IMR-90 (cell line): ENCODE results near the gene CUX1. TPM values are rescaled to one million over a fixed set of nuclear protein-coding genes. Genes with fewer than 3 reads are reported as not detected.

Experiments
- ATAC-seq: fragments of 200-7000 bp; cut with Tn5 transposase; 2 replicates; pipeline ENCODE4 v1.9.1; 2020; ENCODE audit warnings: low read depth, mild to moderate bottlenecking, moderate library complexity
- BruUV-seq: library from RNA; stranded (reverse); fragments of 400-500 nt; replicated peaks from 2 replicates; lab custom pipeline; 2021; lab: Mats Ljungman, UMichigan
- CTCF ChIA-PET: fragments of 300-600 bp; formaldehyde crosslinking; extraction: SDS; loops from one replicate; lab custom pipeline; 2021; ENCODE audit warnings: antibody characterized with exemption; lab: Yijun Ruan, JAX
- POLR2A ChIA-PET: fragments of 300-600 bp; sonication (Branson Sonifier 250); formaldehyde crosslinking; loops from one replicate; lab custom pipeline; 2022; ENCODE audit warnings: antibody characterized with exemption; ENCODE audit not compliant: unreplicated experiment; lab: Charles Lee
- DNase-seq: peaks from one replicate; pipeline ENCODE4 v3.0.0; 2013
- H2AFZ ChIP-seq: replicated peaks from 2 replicates; pipeline ENCODE3; 2013; ENCODE audit warnings: low read length, mild to moderate bottlenecking; ENCODE audit not compliant: poor library complexity
- H2AK5ac ChIP-seq: 2 replicates; pipeline ENCODE4 v1.6.1; 2013; ENCODE audit warnings: low read depth, low read length, inconsistent platforms
- H2AK9ac ChIP-seq: replicated peaks from 2 replicates; pipeline ENCODE3; 2013; ENCODE audit warnings: mild to moderate bottlenecking, low read depth, low read length, moderate library complexity; ENCODE audit not compliant: poor library complexity
- H2BK120ac ChIP-seq: 2 replicates; pipeline ENCODE4 v1.6.1; 2013; ENCODE audit warnings: low read depth, low read length, inconsistent platforms
- H2BK15ac ChIP-seq: 3 replicates; pipeline ENCODE4 v1.6.1; 2013; ENCODE audit warnings: low read depth, low read length, inconsistent platforms
- H2BK20ac ChIP-seq: 2 replicates; pipeline ENCODE4 v1.6.1; 2013; ENCODE audit warnings: low read depth, mild to moderate bottlenecking, inconsistent platforms, low read length, moderate library complexity
- H2BK5ac ChIP-seq: 2 replicates; pipeline ENCODE4 v1.6.1; 2013; ENCODE audit warnings: mild to moderate bottlenecking, low read depth, low read length, inconsistent platforms; ENCODE audit not compliant: poor library complexity, severe bottlenecking
- H3K14ac ChIP-seq: replicated peaks from 2 replicates; pipeline ENCODE4 v1.6.1; 2013; ENCODE audit warnings: low read depth, low read length, inconsistent platforms
- H3K18ac ChIP-seq: 2 replicates; pipeline ENCODE4 v1.6.1; 2013; ENCODE audit warnings: low read depth, low read length, control low read depth
- H3K23ac ChIP-seq: 2 replicates; pipeline ENCODE4 v1.6.1; 2013; ENCODE audit warnings: low read depth, low read length, inconsistent platforms
- H3K27ac ChIP-seq: 2 replicates; pipeline ENCODE4 v1.5.1; 2013; ENCODE audit warnings: mild to moderate bottlenecking, control low read depth, low read length; ENCODE audit not compliant: insufficient read depth
- H3K27me3 ChIP-seq: 2 replicates; pipeline ENCODE4 v1.6.1; 2013; ENCODE audit warnings: low read length; ENCODE audit not compliant: control insufficient read depth, insufficient read depth
- H3K36me3 ChIP-seq: 2 replicates; pipeline ENCODE4 v1.6.1; 2013; ENCODE audit warnings: low read length, mixed read lengths; ENCODE audit not compliant: control insufficient read depth, insufficient read depth
- H3K4ac ChIP-seq: 2 replicates; pipeline ENCODE4 v1.6.1; 2013; ENCODE audit warnings: low read depth, low read length, inconsistent platforms
- H3K4me1 ChIP-seq: 2 replicates; pipeline ENCODE4 v1.6.1; 2013; ENCODE audit warnings: low read length, mixed read lengths; ENCODE audit not compliant: control insufficient read depth, insufficient read depth
- H3K4me2 ChIP-seq: 2 replicates; pipeline ENCODE4 v1.6.1; 2013; ENCODE audit warnings: low read depth, mild to moderate bottlenecking, control low read depth, low read length, moderate library complexity
- H3K4me3 ChIP-seq: 2 replicates; pipeline ENCODE4 v1.5.1; 2013; ENCODE audit warnings: low read depth, mild to moderate bottlenecking, control low read depth, low read length, moderate library complexity; ENCODE audit not compliant: insufficient read depth
- H3K56ac ChIP-seq: 2 replicates; pipeline ENCODE4 v1.6.1; 2013; ENCODE audit warnings: low read length, inconsistent platforms; ENCODE audit not compliant: insufficient read depth; ENCODE audit errors: extremely low read depth
- H3K79me1 ChIP-seq, 2 experiments: 2 replicates each; pipeline ENCODE4 v1.6.1; 2013; ENCODE audit warnings: low read length in 2 of 2, inconsistent platforms in 1 of 2, low read depth in 1 of 2
- H3K9ac ChIP-seq: 2 replicates; pipeline ENCODE4 v1.6.1; 2013; ENCODE audit warnings: low read depth, low read length, control low read depth
- H3K9me1 ChIP-seq: 2 replicates; pipeline ENCODE4 v1.6.1; 2013; ENCODE audit warnings: low read length, inconsistent platforms; ENCODE audit not compliant: insufficient read depth
- H3K9me3 ChIP-seq: 2 replicates; pipeline ENCODE4 v1.6.1; 2013; ENCODE audit warnings: low read length; ENCODE audit not compliant: control insufficient read depth, insufficient read depth
- H4K20me1 ChIP-seq: 2 replicates; pipeline ENCODE4 v1.6.1; 2013; ENCODE audit warnings: low read length, inconsistent platforms; ENCODE audit not compliant: insufficient read depth
- H4K5ac ChIP-seq: 2 replicates; pipeline ENCODE4 v1.6.1; 2013; ENCODE audit warnings: mild to moderate bottlenecking, low read depth, low read length, control low read depth
- H4K8ac ChIP-seq, 2 experiments: 2 replicates each; pipeline ENCODE4 v1.6.1; 2013; ENCODE audit warnings: low read depth in 2 of 2, low read length in 2 of 2, control low read depth in 1 of 2, inconsistent platforms in 1 of 2
- H4K91ac ChIP-seq: 2 replicates; pipeline ENCODE4 v1.6.1; 2013; ENCODE audit warnings: low read depth, low read length, inconsistent platforms; ENCODE audit not compliant: insufficient read depth
- MAFK ChIP-seq: IDR thresholded peaks from 2 replicates; pipeline ENCODE4 v1.6.1; 2012; ENCODE audit warnings: low read depth, low read length, improper control_type of control experiment
- MXI1 ChIP-seq: IDR thresholded peaks from 2 replicates; pipeline ENCODE4 v1.6.1; 2012; ENCODE audit warnings: low read depth, mild to moderate bottlenecking, low read length, moderate library complexity, borderline replicate concordance
- POLR2A ChIP-seq: IDR thresholded peaks from 2 replicates; pipeline ENCODE4 v1.6.1; 2012; ENCODE audit warnings: mild to moderate bottlenecking, low read depth, low read length
- RFX5 ChIP-seq: IDR thresholded peaks from 2 replicates; pipeline ENCODE4 v1.8.0; 2012; ENCODE audit warnings: low read depth, mild to moderate bottlenecking, low read length, moderate library complexity
- WGBS, 2 experiments: methylation state at CpG; one replicate each; pipeline versions ENCODE4 v1.1.5 to v1.1.7; 2013; ENCODE audit warnings: missing lambda C conversion rate in 2 of 2; ENCODE audit not compliant: insufficient read length in 1 of 2; ENCODE audit errors: extremely low coverage in 2 of 2; 5-methylcytosine and 5-hydroxymethylcytosine counted together
- dilution Hi-C: fragments of 300-500 bp; cut with HindIII; formaldehyde crosslinking; loops from one replicate; pipeline ENCODE4 v1.14.3; 2018; ENCODE audit warnings: low sequenced_read_pairs; ENCODE audit not compliant: unreplicated experiment
- in situ Hi-C: fragments of 300-500 bp; cut with MboI; formaldehyde crosslinking; loops from 3 replicates; pipeline ENCODE4 v1.14.3; 2019; ENCODE audit warnings: low sequenced_read_pairs, inconsistent platforms, mixed read lengths
- intact Hi-C: fragments of 100-400 bp; cut with micrococcal nuclease; formaldehyde crosslinking; loops from 2 replicates; pipeline ENCODE4 v1.10.0; 2022
- polyA plus RNA-seq, 3 experiments: library from polyadenylated mRNA; depleted of rRNA; stranded (reverse); fragments of >200 nt; gene quantifications; 2 replicates each; pipeline ENCODE4 v1.2.3, GENCODE V29; 2012; ENCODE audit warnings: low replicate concordance in 1 of 3
- total RNA-seq: library from RNA; depleted of rRNA; stranded (reverse); fragments of >200 nt; gene quantifications from 2 replicates; pipeline ENCODE4 v1.2.3, GENCODE V29; 2012

The CUX1 gene
- total and polyA plus RNA-seq, 2 of the 4 experiments (the other 2 are of a cell fraction): 19.7 to 46.4 TPM

- Histone ChIP-seq H3K27ac (peak overlapping the region; percentile 63; the same call in 1 of the 2 replicates), H3K27me3 (no peaks in the 10 kb centered on the region), H2BK20ac (no peak overlapping the region; the same call in 1 of the 2 replicates), H3K36me3 (peaks cover 17% of the 10 kb centered on the region), H4K20me1 (no peaks in the 10 kb centered on the region), H2BK5ac (no peak overlapping the region), H3K4me2 (no peak overlapping the region), H3K56ac (no peak overlapping the region), H3K9me1 (peaks cover 20% of the 10 kb centered on the region), H2BK120ac (no peak overlapping the region), H3K9me3 (no peaks in the 10 kb centered on the region), H2AK9ac (no peak overlapping the region), H4K5ac (0 out of 2 replicates have a peak overlapping the region, but pooled peaks have one; percentile 20), H3K4me1 (peaks cover 34% of the 10 kb centered on the region), H3K14ac (0 out of 2 replicates have a peak overlapping the region, but pooled peaks have one; percentile 5), H3K4me3 (no peak overlapping the region), H3K23ac (no peak overlapping the region), H3K4ac (peak overlapping the region; percentile 36; the same call in 1 of the 2 replicates), H2BK15ac (no peak overlapping the region), H4K91ac (no peak overlapping the region), H3K18ac (peak overlapping the region; percentile 33; the same call in 1 of the 2 replicates), H2AK5ac (peak overlapping the region; percentile 5; the same call in 1 of the 2 replicates), H3K9ac (no peak overlapping the region), H2AFZ (no peak overlapping the region), H3K79me1 (peaks cover 27 to 52% of the 10 kb centered on the region in 2 experiments), H4K8ac (no peak overlapping the region)
- ChIA-PET POLR2A (no interaction called here), CTCF (no interaction called here)
- intact Hi-C loops (no loop called here), dilution Hi-C loops (no loop called here), in situ Hi-C loops (no loop called here)
- ATAC-seq (no peak), DNase-seq (no peak)
- TF ChIP-seq POLR2A: no peak
- no peak for TF ChIP-seq MAFK
- TF ChIP-seq RFX5: no peak
- no peak for TF ChIP-seq MXI1
- 100% methylated on average over 4 of the region's 7 CpGs; no CpG with 5 or more reads in 1 of the 2 experiments for WGBS, 2 experiments
- no TSS peak for BruUV-seq
Observed at GRCh38 chr7:102119925-102120324, 302.5 kb downstream of the CUX1 start.
